ENCODE results near the gene TSPYL4.
A peak's percentile ranks its signal among the peaks of the same experiment; 100 is the strongest.

Gene TSPYL4

DNA sequence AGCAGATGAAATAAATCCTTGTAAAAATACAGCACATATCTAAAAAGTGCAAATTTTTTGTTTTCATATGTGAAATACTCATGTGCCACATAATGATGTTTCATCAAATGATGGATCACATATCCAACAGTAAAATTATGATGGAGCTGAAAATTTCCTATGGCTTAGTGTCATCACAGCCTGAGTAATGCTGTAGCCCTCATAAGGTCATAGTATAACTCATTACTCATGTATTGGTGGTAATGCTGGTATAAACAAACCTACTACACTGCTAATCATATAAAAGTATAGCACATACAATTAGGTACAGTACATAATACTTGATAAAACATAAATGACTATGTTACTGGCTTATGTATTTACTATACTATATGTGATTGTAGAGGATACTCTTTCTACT lies 12.9 kb upstream of the TSPYL4 start:
- no peaks in the 10 kb centered on the region for H3K9me3 ChIP-seq (ENCODE audit: control insufficient read depth, low read length)

DNA sequence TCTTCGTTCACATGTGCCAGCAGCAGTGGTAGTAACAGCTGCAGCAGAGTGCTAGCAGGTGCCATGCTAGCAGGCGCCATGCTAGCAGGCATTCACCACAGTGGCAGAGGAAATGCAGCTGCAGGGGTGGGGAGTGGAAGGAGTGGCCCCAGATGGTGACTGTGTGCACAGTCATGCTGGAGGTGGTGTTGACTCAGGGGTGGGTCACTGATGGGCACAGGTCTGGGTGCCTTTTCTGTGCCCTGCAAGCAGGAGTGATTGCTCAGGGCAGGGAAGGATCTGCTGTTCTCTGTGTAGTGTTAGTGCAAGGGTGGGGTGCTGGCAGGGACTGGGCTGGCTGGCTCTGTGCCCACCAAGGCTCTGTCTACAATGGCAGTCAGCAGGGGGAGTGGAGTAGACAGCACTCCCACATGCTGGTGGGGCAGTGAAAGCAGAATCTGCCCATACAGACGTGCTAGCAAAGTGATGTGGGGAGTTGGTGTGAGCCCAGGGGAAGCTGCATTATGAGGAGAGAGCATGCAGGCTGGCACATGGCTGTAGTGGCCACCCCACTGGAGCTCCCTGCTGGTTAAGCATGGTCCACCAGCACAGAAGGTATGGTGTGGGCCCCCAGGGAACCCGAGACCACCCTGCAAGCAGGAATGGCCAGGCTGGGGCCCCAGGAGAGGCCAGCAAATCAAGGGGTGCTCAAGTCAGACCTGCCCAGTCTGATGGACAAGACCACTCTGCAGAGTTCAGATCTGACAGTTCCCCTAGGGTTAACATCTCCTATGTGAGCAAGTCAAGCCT lies 11.4 kb upstream of the TSPYL4 start:
- Histone ChIP-seq H3K9me3 (ENCODE audit: control insufficient read depth, low read length) (no peaks in the 10 kb centered on the region), H3K9ac (ENCODE audit: low read length) (no peak overlapping the region), H3K4me3 (ENCODE audit: low read length) (no peak overlapping the region), H3K4me1 (ENCODE audit: control insufficient read depth, insufficient read depth, low read length) (peaks cover 15% of the 10 kb centered on the region), H3K36me3 (ENCODE audit: control insufficient read depth, insufficient read depth, low read length) (no peaks in the 10 kb centered on the region), H3K27me3 (ENCODE audit: control insufficient read depth, insufficient read depth, low read length) (no peaks in the 10 kb centered on the region)

More for the DNA sequence above, 12.9 kb upstream of the TSPYL4 start:
- H3K4me3 ChIP-seq (ENCODE audit: low read length), result no peak overlapping the region
- peaks cover 15% of the 10 kb centered on the region for H3K4me1 ChIP-seq (ENCODE audit: control insufficient read depth, insufficient read depth, low read length)
- no peaks in the 10 kb centered on the region for H3K27me3 ChIP-seq (ENCODE audit: control insufficient read depth, insufficient read depth, low read length)
- H3K36me3 ChIP-seq (ENCODE audit: control insufficient read depth, insufficient read depth, low read length), result no peaks in the 10 kb centered on the region
- no peak overlapping the region for H3K9ac ChIP-seq (ENCODE audit: low read length)

DNA sequence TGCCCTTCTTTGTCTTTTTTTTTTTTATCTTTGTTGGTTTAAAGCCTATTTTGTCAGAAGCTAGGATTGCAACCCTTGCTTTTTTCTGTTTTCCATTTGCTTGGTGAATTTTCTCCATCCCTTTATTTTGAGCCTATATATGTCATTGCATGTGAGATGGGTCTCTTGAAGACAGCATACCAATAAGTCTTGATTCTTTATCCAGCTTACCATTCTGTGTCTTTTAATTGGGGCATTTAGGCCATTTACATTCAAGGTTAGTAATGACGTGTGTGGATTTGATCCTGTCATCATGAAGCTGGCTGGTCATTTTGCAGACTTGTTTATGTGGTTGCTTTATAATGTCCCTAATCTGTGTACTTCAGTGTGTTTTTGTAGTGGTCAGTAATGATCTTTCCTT lies 9.5 kb upstream of the TSPYL4 start:
- Histone ChIP-seq H3K9ac (ENCODE audit: low read length) (no peak overlapping the region), H3K4me3 (ENCODE audit: low read length) (no peak overlapping the region), H3K9me3 (ENCODE audit: control insufficient read depth, low read length) (no peaks in the 10 kb centered on the region)

DNA sequence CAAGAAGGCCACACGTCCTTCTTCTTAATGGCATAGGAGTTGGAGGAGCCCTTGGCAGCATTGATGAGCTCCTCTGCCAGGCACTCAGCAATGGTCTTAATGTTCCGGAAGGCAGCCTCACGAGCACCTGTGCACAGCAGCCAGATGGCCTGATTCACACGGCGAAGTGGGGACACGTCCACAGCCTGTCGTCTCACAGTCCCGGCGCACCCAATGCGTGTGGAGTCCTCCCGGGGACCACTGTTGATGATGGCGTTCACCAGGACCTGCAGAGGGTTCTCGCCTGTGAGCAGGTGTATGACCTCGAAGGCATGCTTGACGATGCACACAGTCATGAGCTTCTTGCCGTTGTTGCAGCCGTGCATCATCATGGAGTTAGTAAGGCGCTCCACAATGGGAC lies 4.6 kb upstream of the TSPYL4 start:
- H3K4me3 ChIP-seq (ENCODE audit: low read length), result no peak overlapping the region
- H3K9ac ChIP-seq (ENCODE audit: low read length), result no peak overlapping the region
- H3K27me3 ChIP-seq (ENCODE audit: control insufficient read depth, insufficient read depth, low read length), result no peaks in the 10 kb centered on the region
- H3K4me1 ChIP-seq (ENCODE audit: control insufficient read depth, insufficient read depth, low read length), result no peaks in the 10 kb centered on the region
- no peaks in the 10 kb centered on the region for H3K9me3 ChIP-seq (ENCODE audit: control insufficient read depth, low read length)
- no peaks in the 10 kb centered on the region for H3K36me3 ChIP-seq (ENCODE audit: control insufficient read depth, insufficient read depth, low read length)

More for the DNA sequence above, 9.5 kb upstream of the TSPYL4 start:
- Histone ChIP-seq H3K27me3 (ENCODE audit: control insufficient read depth, insufficient read depth, low read length) (no peaks in the 10 kb centered on the region), H3K36me3 (ENCODE audit: control insufficient read depth, insufficient read depth, low read length) (no peaks in the 10 kb centered on the region), H3K4me1 (ENCODE audit: control insufficient read depth, insufficient read depth, low read length) (peaks cover 15% of the 10 kb centered on the region)

DNA sequence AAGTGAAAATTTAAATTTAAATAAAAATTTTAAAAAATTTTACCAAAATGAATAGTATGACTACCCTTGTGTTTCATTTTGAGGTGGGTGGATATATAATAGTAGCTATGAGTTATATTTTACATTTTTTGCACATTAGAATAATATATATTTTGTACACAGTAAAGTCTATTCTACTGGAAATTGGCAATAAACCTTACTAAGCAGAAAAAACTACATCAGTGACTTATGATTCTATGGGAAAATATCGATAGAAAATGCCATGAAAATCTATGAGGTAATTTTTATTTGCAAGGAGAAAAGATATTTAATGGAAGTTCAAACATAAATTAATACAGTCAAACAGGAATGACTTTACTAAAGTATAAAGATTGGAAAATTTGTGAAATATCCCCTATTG lies 2.8 kb upstream of the TSPYL4 start:
- Histone ChIP-seq H3K36me3 (ENCODE audit: control insufficient read depth, insufficient read depth, low read length) (no peaks in the 10 kb centered on the region), H3K4me1 (ENCODE audit: control insufficient read depth, insufficient read depth, low read length) (peaks cover 13% of the 10 kb centered on the region), H3K27me3 (ENCODE audit: control insufficient read depth, insufficient read depth, low read length) (no peaks in the 10 kb centered on the region), H3K9ac (ENCODE audit: low read length) (no peak overlapping the region), H3K4me3 (ENCODE audit: low read length) (no peak overlapping the region), H3K9me3 (ENCODE audit: control insufficient read depth, low read length) (no peaks in the 10 kb centered on the region)

DNA sequence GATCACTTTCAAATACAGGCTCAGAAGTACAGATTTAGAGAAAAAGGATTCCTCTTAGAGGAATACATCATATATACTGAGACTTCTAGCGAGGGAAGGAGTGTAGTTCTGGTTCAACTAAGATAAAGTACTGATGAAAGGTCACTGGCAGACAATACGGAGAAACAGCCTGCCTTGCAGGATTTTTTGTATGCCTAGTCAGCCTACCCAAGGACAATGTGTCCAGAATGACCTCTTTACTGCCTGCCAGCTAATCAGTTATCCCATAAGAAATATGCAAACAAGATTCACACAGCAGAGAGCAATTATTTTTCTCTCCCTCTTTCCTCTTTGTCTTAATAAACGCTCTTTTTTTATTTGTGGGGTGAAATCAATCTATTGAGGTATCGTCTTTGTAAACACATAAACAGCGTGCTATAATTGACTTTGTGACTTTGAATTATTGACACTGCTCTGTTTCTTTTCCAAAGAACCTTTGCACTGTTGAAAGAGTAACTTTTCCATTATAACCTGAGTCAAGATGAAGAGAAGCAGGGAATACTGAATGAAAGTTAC lies 1.4 kb upstream of the TSPYL4 start:
- Histone ChIP-seq H3K4me3 (ENCODE audit: low read length) (no peak overlapping the region), H3K9ac (ENCODE audit: low read length) (no peak overlapping the region), H3K27me3 (ENCODE audit: control insufficient read depth, insufficient read depth, low read length) (no peaks in the 10 kb centered on the region), H3K9me3 (ENCODE audit: control insufficient read depth, low read length) (no peaks in the 10 kb centered on the region), H3K36me3 (ENCODE audit: control insufficient read depth, insufficient read depth, low read length) (no peaks in the 10 kb centered on the region), H3K4me1 (ENCODE audit: control insufficient read depth, insufficient read depth, low read length) (peaks cover 26% of the 10 kb centered on the region)

DNA sequence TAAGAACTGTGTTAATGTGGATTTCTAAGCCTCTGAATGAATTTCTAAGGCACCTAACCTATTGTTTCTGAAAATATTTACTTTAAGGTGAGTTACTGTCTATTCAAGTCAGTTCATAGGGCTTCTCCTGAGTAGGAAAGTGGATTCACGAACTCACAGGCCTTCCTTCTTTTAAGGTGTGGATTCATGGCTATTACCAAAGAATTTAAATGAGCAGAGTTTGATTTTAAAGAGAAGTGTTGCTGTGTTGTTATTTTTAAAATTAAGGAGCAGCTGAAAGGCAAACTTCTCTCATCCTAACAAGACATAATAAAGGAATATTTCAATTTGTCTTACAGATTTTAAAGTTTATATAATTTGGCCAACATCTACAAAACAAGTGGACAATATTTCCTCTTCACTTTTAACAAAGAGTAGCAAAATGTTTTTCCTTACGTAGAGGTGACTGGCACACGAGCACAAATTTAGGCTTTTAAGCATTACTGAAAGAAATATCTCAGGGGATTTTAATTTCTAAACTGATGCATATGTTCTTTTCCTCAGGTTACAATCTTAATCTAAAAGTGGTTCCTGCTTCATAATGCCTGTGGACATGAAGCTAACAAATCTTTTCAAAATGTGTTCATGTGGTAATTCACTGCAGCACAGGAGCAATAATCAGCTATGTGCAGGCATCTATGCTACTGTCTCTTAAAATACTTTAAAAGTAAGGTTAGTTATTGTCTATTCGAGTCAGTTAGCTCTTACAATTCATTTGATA lies 602 bp upstream of the TSPYL4 start:
- no peaks in the 10 kb centered on the region for H3K27me3 ChIP-seq (ENCODE audit: control insufficient read depth, insufficient read depth, low read length)
- H3K9ac ChIP-seq (ENCODE audit: low read length), result peak overlapping the region; percentile 88
- peak overlapping the region; percentile 92 for H3K4me3 ChIP-seq (ENCODE audit: low read length)
- H3K9me3 ChIP-seq (ENCODE audit: control insufficient read depth, low read length), result no peaks in the 10 kb centered on the region
- H3K4me1 ChIP-seq (ENCODE audit: control insufficient read depth, insufficient read depth, low read length), result peaks cover 26% of the 10 kb centered on the region
- H3K36me3 ChIP-seq (ENCODE audit: control insufficient read depth, insufficient read depth, low read length), result no peaks in the 10 kb centered on the region

DNA sequence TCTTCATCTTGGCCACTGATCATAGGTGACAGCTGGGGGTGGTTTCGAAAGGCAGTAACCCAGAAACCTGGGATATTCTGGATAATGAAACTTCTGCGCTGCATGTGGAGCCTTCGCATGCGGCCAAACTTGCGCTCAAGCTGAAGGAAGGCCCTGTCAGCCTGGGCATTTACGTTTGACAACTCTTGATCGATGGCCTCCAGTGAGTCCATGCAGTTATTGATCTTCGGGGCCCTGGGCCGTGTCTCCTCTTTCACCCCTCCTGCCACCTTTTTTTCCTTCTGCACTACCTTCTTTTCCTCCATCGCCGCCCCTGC lies 729 bp downstream of the TSPYL4 start:
- Histone ChIP-seq H3K9me3 (ENCODE audit: control insufficient read depth, low read length) (no peaks in the 10 kb centered on the region), H3K4me1 (ENCODE audit: control insufficient read depth, insufficient read depth, low read length) (peaks cover 26% of the 10 kb centered on the region), H3K4me3 (ENCODE audit: low read length) (peak overlapping the region; percentile 92), H3K9ac (ENCODE audit: low read length) (peak overlapping the region; percentile 88), H3K36me3 (ENCODE audit: control insufficient read depth, insufficient read depth, low read length) (no peaks in the 10 kb centered on the region), H3K27me3 (ENCODE audit: control insufficient read depth, insufficient read depth, low read length) (no peaks in the 10 kb centered on the region)

DNA sequence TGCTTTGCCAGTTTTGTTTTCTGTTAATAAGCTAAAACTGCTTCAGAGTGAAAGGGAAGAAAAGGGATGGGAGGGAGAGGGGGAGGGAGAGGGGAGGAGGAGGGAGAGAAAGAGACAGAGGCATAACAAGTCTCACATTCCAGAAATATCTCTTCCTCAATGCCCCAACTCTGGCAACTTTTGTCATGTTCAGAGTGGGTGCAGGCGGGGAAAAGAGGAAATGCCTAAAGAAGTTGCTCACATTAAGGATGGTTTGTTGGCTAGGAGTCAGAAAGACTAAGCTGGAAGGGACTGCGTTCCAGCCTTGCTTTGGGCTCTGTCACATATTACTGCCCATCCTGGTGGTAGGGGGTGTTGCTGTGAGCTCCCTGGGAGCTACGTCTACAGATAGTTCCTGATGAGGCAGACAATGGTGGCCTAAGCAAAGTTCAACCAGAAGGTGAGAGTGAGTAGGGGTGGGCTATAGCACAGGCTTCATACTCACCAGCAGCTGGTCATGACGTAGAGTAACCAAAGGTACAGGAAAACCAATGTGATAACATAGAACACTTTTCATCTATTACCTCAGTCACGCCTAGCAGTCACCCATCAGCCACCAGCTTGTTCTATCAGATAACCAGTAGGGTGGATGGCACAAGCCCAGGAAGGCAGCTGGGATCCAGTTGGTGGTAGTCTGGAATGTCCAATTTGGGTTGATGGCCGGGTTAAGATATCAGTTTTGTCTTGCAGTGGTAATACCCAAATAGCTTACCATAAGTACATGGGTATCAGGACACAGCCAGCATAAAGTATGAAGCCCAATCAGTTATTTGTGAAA lies 2.1 kb downstream of the TSPYL4 start:
- Histone ChIP-seq H3K4me1 (ENCODE audit: control insufficient read depth, insufficient read depth, low read length) (peaks cover 26% of the 10 kb centered on the region), H3K9ac (ENCODE audit: low read length) (no peak overlapping the region)

DNA sequence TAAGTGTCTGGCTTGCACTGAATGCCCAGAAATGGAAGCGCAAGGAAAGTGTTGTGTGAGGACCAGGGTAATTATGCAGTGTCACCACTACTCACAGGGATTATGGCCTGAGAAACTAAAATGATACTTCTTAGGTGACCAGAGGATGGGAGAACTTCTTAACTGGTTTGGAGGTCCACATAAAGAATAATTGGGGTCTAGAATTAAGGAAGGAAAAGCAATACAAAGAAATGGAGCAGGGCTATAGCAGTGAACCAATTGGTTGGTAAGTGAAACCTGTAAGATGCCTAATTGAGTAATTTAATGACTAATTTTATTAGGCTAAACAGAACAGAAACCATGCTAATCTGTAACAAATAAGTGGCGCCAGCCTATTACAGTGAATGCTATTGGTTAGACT lies 5.3 kb downstream of the TSPYL4 start:
- no peaks in the 10 kb centered on the region for H3K36me3 ChIP-seq (ENCODE audit: control insufficient read depth, insufficient read depth, low read length)

More for the DNA sequence above, 2.1 kb downstream of the TSPYL4 start:
- H3K36me3 ChIP-seq (ENCODE audit: control insufficient read depth, insufficient read depth, low read length), result no peaks in the 10 kb centered on the region
- no peak overlapping the region for H3K4me3 ChIP-seq (ENCODE audit: low read length)
- H3K27me3 ChIP-seq (ENCODE audit: control insufficient read depth, insufficient read depth, low read length), result no peaks in the 10 kb centered on the region
- H3K9me3 ChIP-seq (ENCODE audit: control insufficient read depth, low read length), result no peaks in the 10 kb centered on the region

DNA sequence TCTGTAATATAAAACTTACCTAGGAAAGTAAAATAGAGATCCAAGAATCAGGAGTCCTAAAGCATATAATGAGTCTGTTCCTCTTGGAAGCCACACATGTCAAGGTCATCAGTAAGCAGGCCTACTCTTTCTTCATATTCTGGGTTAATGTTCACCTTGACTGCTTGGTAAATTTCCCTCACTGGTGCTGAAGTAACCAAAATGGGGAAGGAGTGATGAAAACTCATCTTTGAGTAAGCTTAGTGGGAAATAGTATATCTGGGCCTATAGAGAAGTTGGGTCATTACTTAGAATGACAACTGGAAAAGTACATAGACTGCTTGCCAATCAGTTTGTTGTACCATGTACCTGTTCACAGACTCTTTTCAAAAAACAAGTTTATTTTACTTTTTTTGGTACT lies 6.6 kb downstream of the TSPYL4 start:
- Histone ChIP-seq H3K27me3 (ENCODE audit: control insufficient read depth, insufficient read depth, low read length) (no peaks in the 10 kb centered on the region), H3K4me1 (ENCODE audit: control insufficient read depth, insufficient read depth, low read length) (peaks cover 17% of the 10 kb centered on the region), H3K9ac (ENCODE audit: low read length) (no peak overlapping the region), H3K4me3 (ENCODE audit: low read length) (no peak overlapping the region), H3K36me3 (ENCODE audit: control insufficient read depth, insufficient read depth, low read length) (no peaks in the 10 kb centered on the region), H3K9me3 (ENCODE audit: control insufficient read depth, low read length) (no peaks in the 10 kb centered on the region)

More for the DNA sequence above, 5.3 kb downstream of the TSPYL4 start:
- H3K27me3 ChIP-seq (ENCODE audit: control insufficient read depth, insufficient read depth, low read length), result no peaks in the 10 kb centered on the region
- H3K9ac ChIP-seq (ENCODE audit: low read length), result no peak overlapping the region
- no peaks in the 10 kb centered on the region for H3K9me3 ChIP-seq (ENCODE audit: control insufficient read depth, low read length)
- peaks cover 26% of the 10 kb centered on the region for H3K4me1 ChIP-seq (ENCODE audit: control insufficient read depth, insufficient read depth, low read length)
- H3K4me3 ChIP-seq (ENCODE audit: low read length), result no peak overlapping the region

Data from mucosa of stomach (tissue), 1 donor.